GM19395 (cell line): Measurements from ENCODE around the gene USP5.
A peak's percentile ranks its signal among the peaks of the same experiment; 100 is the strongest.

Experiments
- ATAC-seq: cut with Tn5 transposase; IDR thresholded peaks from one replicate; pipeline ENCODE4 v1.9.1; 2021; ENCODE audit warnings: mild to moderate bottlenecking, moderate library complexity; ENCODE audit not compliant: unreplicated experiment

Gene USP5

GRCh38 chr12:6840761-6841515, 11.0 kb upstream of the USP5 start, which contains the start of gene GNB3:
Gene GNB3 (plus strand): TSS chr12:6840925. CDS start chr12:6841288, 363 bp downstream.
- ATAC-seq, result no peak

GRCh38 chr12:6842075-6842474, 9.9 kb upstream of the USP5 start:
- ATAC-seq, result no peak

GRCh38 chr12:6843118-6843902, 8.6 kb upstream of the USP5 start:
- no peak for ATAC-seq

- ATAC-seq, result no peak
Measured at GRCh38 chr12:6845395-6845794, 6.6 kb upstream of the USP5 start.

GRCh38 chr12:6846316-6846869, 5.6 kb upstream of the USP5 start:
- ATAC-seq, result no peak

- no peak for ATAC-seq
Measured at GRCh38 chr12:6847676-6848075, 4.3 kb upstream of the USP5 start.

GRCh38 chr12:6849427-6849826, 2.5 kb upstream of the USP5 start:
- no peak for ATAC-seq

GRCh38 chr12:6849976-6850560, 1.9 kb upstream of the USP5 start:
- no peak for ATAC-seq

GRCh38 chr12:6850796-6851152, 1.2 kb upstream of the USP5 start:
- ATAC-seq, result no peak

- ATAC-seq, result peak; percentile 59
Measured at GRCh38 chr12:6851153-6851920, 613 bp upstream of the USP5 start, which contains the start of gene CDCA3. Gene CDCA3 (minus strand): TSS chr12:6851286. CDS start chr12:6850952, 334 bp downstream.

GRCh38 chr12:6852651-6853354, 853 bp downstream of the USP5 start:
- no peak for ATAC-seq

- no peak for ATAC-seq
Measured at GRCh38 chr12:6853626-6854025, 1.7 kb downstream of the USP5 start.

GRCh38 chr12:6854036-6854435, 2.1 kb downstream of the USP5 start:
- no peak for ATAC-seq

- no peak for ATAC-seq
Measured at GRCh38 chr12:6855322-6855721, 3.4 kb downstream of the USP5 start.

GRCh38 chr12:6858799-6859198, 6.8 kb downstream of the USP5 start:
- ATAC-seq, result no peak

GRCh38 chr12:6860116-6860515, 8.2 kb downstream of the USP5 start:
- no peak for ATAC-seq

GRCh38 chr12:6860942-6861341, 9.0 kb downstream of the USP5 start:
- ATAC-seq, result no peak

- ATAC-seq, result no peak
Measured at GRCh38 chr12:6861391-6861790, 9.4 kb downstream of the USP5 start.

- ATAC-seq, result no peak
Measured at GRCh38 chr12:6863033-6863432, 11.1 kb downstream of the USP5 start.
